ENCODE results near the gene DCHS1.

The DCHS1 gene

GRCh38 chr11:6646918-6647679 lies 8.5 kb downstream of the DCHS1 start:
- Histone ChIP-seq H3K4me3 (ENCODE audit: insufficient read depth, low read depth, low read length) (no peak overlapping the region), H3K36me3 (ENCODE audit: control insufficient read depth, insufficient read depth, low read length) (no peaks in the 10 kb centered on the region), H3K27me3 (ENCODE audit: control insufficient read depth, insufficient read depth, low read length, poor library complexity, severe bottlenecking) (no peaks in the 10 kb centered on the region), H3K27ac (ENCODE audit: insufficient read depth, low read depth, low read length, poor library complexity, severe bottlenecking) (no peak overlapping the region), H3K9me3 (ENCODE audit: control insufficient read depth, low read length) (no peaks in the 10 kb centered on the region), H3K4me1 (ENCODE audit: control insufficient read depth, insufficient read depth, low read length) (peaks cover 12% of the 10 kb centered on the region)
- 62 to 65% methylated on average over 9 of the region's 9 CpGs for WGBS, 2 experiments

GRCh38 chr11:6646576-6646917 lies 9.1 kb downstream of the DCHS1 start:
- Histone ChIP-seq H3K4me3 (ENCODE audit: insufficient read depth, low read depth, low read length) (no peak overlapping the region), H3K36me3 (ENCODE audit: control insufficient read depth, insufficient read depth, low read length) (no peaks in the 10 kb centered on the region), H3K27ac (ENCODE audit: insufficient read depth, low read depth, low read length, poor library complexity, severe bottlenecking) (no peak overlapping the region), H3K9me3 (ENCODE audit: control insufficient read depth, low read length) (no peaks in the 10 kb centered on the region), H3K27me3 (ENCODE audit: control insufficient read depth, insufficient read depth, low read length, poor library complexity, severe bottlenecking) (no peaks in the 10 kb centered on the region), H3K4me1 (ENCODE audit: control insufficient read depth, insufficient read depth, low read length) (peaks cover 12% of the 10 kb centered on the region)
- 65 to 79% methylated on average over 2 to 3 of the region's 3 CpGs for WGBS, 2 experiments

GRCh38 chr11:6646071-6646470 lies 9.5 kb downstream of the DCHS1 start:
- Histone ChIP-seq H3K4me1 (ENCODE audit: control insufficient read depth, insufficient read depth, low read length) (peaks cover 12% of the 10 kb centered on the region), H3K9me3 (ENCODE audit: control insufficient read depth, low read length) (no peaks in the 10 kb centered on the region), H3K27ac (ENCODE audit: insufficient read depth, low read depth, low read length, poor library complexity, severe bottlenecking) (no peak overlapping the region), H3K27me3 (ENCODE audit: control insufficient read depth, insufficient read depth, low read length, poor library complexity, severe bottlenecking) (no peaks in the 10 kb centered on the region), H3K36me3 (ENCODE audit: control insufficient read depth, insufficient read depth, low read length) (no peaks in the 10 kb centered on the region), H3K4me3 (ENCODE audit: insufficient read depth, low read depth, low read length) (no peak overlapping the region)
- 92 to 93% methylated on average over 12 of the region's 12 CpGs for WGBS, 2 experiments

DNA sequence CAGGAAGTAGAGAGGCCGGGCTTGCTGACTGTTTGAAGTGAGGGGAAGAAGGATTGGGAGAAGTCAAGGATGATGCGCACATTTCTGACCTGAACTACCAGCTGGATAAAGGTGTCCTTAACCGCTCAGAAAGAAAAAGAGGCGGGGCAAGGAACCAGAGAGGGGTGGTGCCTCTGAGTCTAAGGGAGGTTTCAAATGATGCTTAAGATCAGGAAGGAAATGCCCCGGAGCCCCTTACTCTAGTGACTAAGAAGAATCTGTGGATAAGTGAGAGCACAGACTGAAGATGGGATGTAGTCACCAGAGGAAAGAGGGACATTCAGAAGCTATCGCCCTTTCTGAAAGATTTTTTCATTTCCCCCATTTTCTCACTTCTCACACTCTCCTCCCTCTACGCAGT lies 12.7 kb downstream of the DCHS1 start:
- 89 to 91% methylated on average over 7 of the region's 7 CpGs for WGBS, 2 experiments
- Histone ChIP-seq H3K27ac (ENCODE audit: insufficient read depth, low read depth, low read length, poor library complexity, severe bottlenecking) (no peak overlapping the region), H3K4me3 (ENCODE audit: insufficient read depth, low read depth, low read length) (no peak overlapping the region), H3K9me3 (ENCODE audit: control insufficient read depth, low read length) (no peaks in the 10 kb centered on the region), H3K4me1 (ENCODE audit: control insufficient read depth, insufficient read depth, low read length) (peaks cover 12% of the 10 kb centered on the region), H3K36me3 (ENCODE audit: control insufficient read depth, insufficient read depth, low read length) (peaks cover 4% of the 10 kb centered on the region), H3K27me3 (ENCODE audit: control insufficient read depth, insufficient read depth, low read length, poor library complexity, severe bottlenecking) (no peaks in the 10 kb centered on the region)

GRCh38 chr11:6640985-6641701 lies 14.5 kb downstream of the DCHS1 start:
- Histone ChIP-seq H3K9me3 (ENCODE audit: control insufficient read depth, low read length) (no peaks in the 10 kb centered on the region), H3K4me1 (ENCODE audit: control insufficient read depth, insufficient read depth, low read length) (no peaks in the 10 kb centered on the region), H3K27ac (ENCODE audit: insufficient read depth, low read depth, low read length, poor library complexity, severe bottlenecking) (no peak overlapping the region), H3K4me3 (ENCODE audit: insufficient read depth, low read depth, low read length) (no peak overlapping the region), H3K27me3 (ENCODE audit: control insufficient read depth, insufficient read depth, low read length, poor library complexity, severe bottlenecking) (no peaks in the 10 kb centered on the region), H3K36me3 (ENCODE audit: control insufficient read depth, insufficient read depth, low read length) (peaks cover 4% of the 10 kb centered on the region)
- 95% methylated on average over 26 of the region's 26 CpGs for WGBS, 2 experiments

DNA sequence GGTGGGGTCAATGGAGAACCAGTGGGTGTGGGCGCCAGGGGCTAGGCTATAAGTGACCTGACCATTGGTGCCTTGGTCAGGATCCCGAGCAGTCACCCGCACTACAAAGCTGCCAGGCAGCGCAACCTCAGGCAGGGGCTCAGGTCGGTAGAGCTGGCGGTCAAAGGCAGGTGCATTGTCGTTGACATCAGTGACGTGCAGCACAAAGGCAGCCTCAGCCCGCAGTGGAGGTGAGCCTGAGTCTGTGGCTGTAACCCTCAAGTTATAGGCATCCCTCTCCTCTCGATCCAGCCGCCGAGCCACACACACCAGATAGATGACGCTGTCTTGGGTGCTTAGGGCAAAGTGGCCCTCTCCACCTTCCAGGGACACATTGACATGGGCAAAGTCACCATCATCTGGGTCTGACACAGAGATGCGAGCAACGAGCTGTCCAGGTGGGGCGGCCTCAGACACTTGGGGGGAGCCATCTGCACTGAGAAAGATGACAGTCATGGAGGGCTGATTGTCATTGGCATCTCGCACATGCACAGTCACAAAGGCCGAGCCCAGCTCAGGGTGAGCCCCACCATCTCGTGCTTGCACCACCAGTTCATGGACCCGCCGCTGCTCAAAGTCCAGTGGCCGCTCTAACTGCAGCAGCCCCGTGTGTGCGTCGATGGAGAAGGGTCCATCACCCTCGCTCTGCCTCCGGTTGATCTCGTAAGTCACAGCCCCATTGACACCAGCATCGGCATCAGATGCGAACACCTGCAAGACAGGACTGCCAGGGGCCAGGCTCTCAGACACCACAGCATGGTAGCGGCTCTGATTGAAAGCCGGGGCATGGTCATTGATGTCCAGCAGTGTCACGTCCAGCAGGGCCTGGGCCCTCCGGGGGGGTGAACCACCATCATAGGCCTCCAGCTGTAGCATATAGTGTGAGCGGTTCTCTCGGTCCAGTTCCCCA lies 15.3 kb downstream of the DCHS1 start:
- Histone ChIP-seq H3K9me3 (ENCODE audit: control insufficient read depth, low read length) (no peaks in the 10 kb centered on the region), H3K4me3 (ENCODE audit: insufficient read depth, low read depth, low read length) (no peak overlapping the region), H3K36me3 (ENCODE audit: control insufficient read depth, insufficient read depth, low read length) (peaks cover 4% of the 10 kb centered on the region), H3K4me1 (ENCODE audit: control insufficient read depth, insufficient read depth, low read length) (no peaks in the 10 kb centered on the region), H3K27ac (ENCODE audit: insufficient read depth, low read depth, low read length, poor library complexity, severe bottlenecking) (no peak overlapping the region), H3K27me3 (ENCODE audit: control insufficient read depth, insufficient read depth, low read length, poor library complexity, severe bottlenecking) (no peaks in the 10 kb centered on the region)
- 96% methylated on average over 36 of the region's 36 CpGs for WGBS, 2 experiments

GRCh38 chr11:6638429-6638828 lies 17.2 kb downstream of the DCHS1 start:
- H3K4me3 ChIP-seq (ENCODE audit: insufficient read depth, low read depth, low read length) = no peak overlapping the region
- no peaks in the 10 kb centered on the region for H3K4me1 ChIP-seq (ENCODE audit: control insufficient read depth, insufficient read depth, low read length)
- H3K36me3 ChIP-seq (ENCODE audit: control insufficient read depth, insufficient read depth, low read length) = peaks cover 4% of the 10 kb centered on the region
- no peaks in the 10 kb centered on the region for H3K27me3 ChIP-seq (ENCODE audit: control insufficient read depth, insufficient read depth, low read length, poor library complexity, severe bottlenecking)
- H3K9me3 ChIP-seq (ENCODE audit: control insufficient read depth, low read length) = no peaks in the 10 kb centered on the region
- no peak overlapping the region for H3K27ac ChIP-seq (ENCODE audit: insufficient read depth, low read depth, low read length, poor library complexity, severe bottlenecking)
- WGBS, 2 experiments = 88 to 91% methylated on average over 4 of the region's 4 CpGs

DNA sequence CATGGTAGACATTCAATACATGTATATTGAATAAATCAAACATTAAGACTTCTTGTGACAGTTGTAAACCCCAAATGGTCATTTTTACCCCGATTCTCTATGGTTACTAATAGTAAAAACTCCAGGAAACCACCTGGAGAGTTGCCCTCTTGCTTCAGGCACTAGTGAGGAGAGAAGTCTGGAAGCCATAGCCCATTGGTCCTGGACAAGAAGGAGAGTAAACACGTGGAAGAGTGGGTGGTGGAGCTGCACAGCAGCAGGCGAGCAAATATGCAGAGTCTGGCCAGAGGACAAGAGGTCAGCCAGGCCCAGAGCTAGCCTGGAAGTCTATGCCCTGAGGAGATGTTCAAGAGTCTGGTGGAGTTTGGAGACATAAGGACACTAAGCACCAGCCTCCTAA lies 17.7 kb downstream of the DCHS1 start:
- Histone ChIP-seq H3K4me3 (ENCODE audit: insufficient read depth, low read depth, low read length) (no peak overlapping the region), H3K27ac (ENCODE audit: insufficient read depth, low read depth, low read length, poor library complexity, severe bottlenecking) (no peak overlapping the region), H3K27me3 (ENCODE audit: control insufficient read depth, insufficient read depth, low read length, poor library complexity, severe bottlenecking) (no peaks in the 10 kb centered on the region), H3K36me3 (ENCODE audit: control insufficient read depth, insufficient read depth, low read length) (peaks cover 4% of the 10 kb centered on the region), H3K9me3 (ENCODE audit: control insufficient read depth, low read length) (no peaks in the 10 kb centered on the region), H3K4me1 (ENCODE audit: control insufficient read depth, insufficient read depth, low read length) (no peaks in the 10 kb centered on the region)
- WGBS, 2 experiments = 82 to 84% methylated on average over 3 of the region's 3 CpGs

DNA sequence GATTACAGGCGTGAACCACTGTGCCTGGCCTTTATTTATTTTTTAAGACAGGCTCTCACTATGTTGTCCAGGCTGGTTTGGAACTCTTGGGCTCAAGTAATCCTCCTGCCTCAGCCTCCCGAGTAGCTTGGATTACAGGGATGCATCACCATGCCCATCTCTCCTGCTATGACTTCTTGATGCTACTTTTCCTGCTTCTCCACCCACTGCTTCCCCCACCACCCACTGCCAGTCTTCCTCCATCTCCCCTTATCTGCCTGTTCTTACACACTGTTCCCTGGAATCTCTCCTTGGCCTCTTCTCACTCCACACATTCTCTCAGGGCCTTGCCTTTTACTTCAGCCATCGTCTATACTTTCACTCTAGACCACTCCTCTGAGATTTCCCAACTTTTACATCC lies 19.1 kb downstream of the DCHS1 start:
- H3K36me3 ChIP-seq (ENCODE audit: control insufficient read depth, insufficient read depth, low read length) = peaks cover 7% of the 10 kb centered on the region
- no peaks in the 10 kb centered on the region for H3K9me3 ChIP-seq (ENCODE audit: control insufficient read depth, low read length)
- no peak overlapping the region for H3K4me3 ChIP-seq (ENCODE audit: insufficient read depth, low read depth, low read length)
- 90% methylated on average over 3 of the region's 3 CpGs for WGBS, 2 experiments
- H3K4me1 ChIP-seq (ENCODE audit: control insufficient read depth, insufficient read depth, low read length) = no peaks in the 10 kb centered on the region
- H3K27me3 ChIP-seq (ENCODE audit: control insufficient read depth, insufficient read depth, low read length, poor library complexity, severe bottlenecking) = peaks cover 1% of the 10 kb centered on the region
- H3K27ac ChIP-seq (ENCODE audit: insufficient read depth, low read depth, low read length, poor library complexity, severe bottlenecking) = no peak overlapping the region

Measured in ectodermal cell (in vitro differentiated cells).